Colonic mucosa (tissue), 4 donors: ENCODE data around the gene FREM1. TPM values are rescaled to one million over a fixed set of nuclear protein-coding genes. Genes with fewer than 3 reads are reported as not detected.

Experiments
- DNase-seq: peaks from one replicate; pipeline ENCODE4 v3.0.0-alpha.2; 2020
- H3K27ac ChIP-seq: fragments of 200-600 bp; one replicate; pipeline ENCODE4 v1.8.0; 2021
- H3K27me3 ChIP-seq: fragments of 200-600 bp; one replicate; pipeline ENCODE4 v1.8.0; 2021
- H3K36me3 ChIP-seq: fragments of 200-600 bp; one replicate; pipeline ENCODE4 v1.8.0; 2021
- H3K4me1 ChIP-seq: fragments of 200-600 bp; one replicate; pipeline ENCODE4 v1.8.0; 2021; ENCODE audit warnings: mild to moderate bottlenecking
- H3K4me3 ChIP-seq: fragments of 200-600 bp; one replicate; pipeline ENCODE4 v1.8.0; 2021
- H3K9ac ChIP-seq, 2 donors: one replicate each; pipeline ENCODE4 v1.7.0; 2013; ENCODE audit warnings: control low read depth in 2 of 2, low read depth in 2 of 2, low read length in 2 of 2
- H3K9me3 ChIP-seq: fragments of 200-600 bp; one replicate; pipeline ENCODE4 v1.8.0; 2021
- intact Hi-C: fragments of 100-400 bp; cut with DNase I; formaldehyde crosslinking; loops from one replicate; pipeline ENCODE4 v1.14.1; 2022
- total RNA-seq, 2 donors: library from RNA; stranded (reverse); fragmentation: NEBNext Ultra II Directional in 1 of 2; extraction: Animal tissue kit (Norgen Biotek cat#: 25700) in 1 of 2; gene quantifications; one replicate each; pipeline ENCODE4 v1.2.1, GENCODE V29; 2021
- TF ChIP-seq, protein P1 (sequence below): fragments of 200-600 bp; IDR thresholded peaks from one replicate; pipeline ENCODE4 v1.8.0; 2022; ENCODE audit warnings: antibody characterized with exemption, mild to moderate bottlenecking
- donor health status: healthy.
- donor health status: DM: no; HTN: no; CAD: no.
- donor health status: DM: no; HTN: no; CAD: no.

The FREM1 gene
- total RNA-seq, 2 donors from 2014 or later = 1.1 to 1.5 TPM

GRCh38 chr9:14846871-14847311 lies 63.3 kb downstream of the FREM1 start:
- intact Hi-C loops = no loop called here
- no peak overlapping the region for H3K27ac ChIP-seq

DNA sequence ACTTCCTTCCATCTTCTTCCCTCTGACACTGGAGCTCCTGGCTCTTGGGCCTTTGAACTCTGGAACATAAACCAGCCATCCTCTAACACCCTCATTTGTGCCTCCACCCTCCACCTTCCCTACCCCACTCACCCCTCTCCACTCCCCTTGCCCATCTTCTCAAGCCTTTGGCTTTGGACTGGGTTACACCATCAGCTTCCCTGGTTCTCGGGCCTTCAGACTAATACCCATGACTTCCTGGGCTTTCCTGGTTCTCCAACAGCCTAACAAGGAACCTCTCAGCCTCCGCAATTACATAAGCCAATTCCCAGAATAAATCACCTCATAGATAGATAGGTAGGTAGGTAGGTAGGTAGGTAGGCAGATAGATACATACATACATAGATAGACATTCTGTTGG lies 67.1 kb downstream of the FREM1 start:
- TF ChIP-seq, protein P1, sequence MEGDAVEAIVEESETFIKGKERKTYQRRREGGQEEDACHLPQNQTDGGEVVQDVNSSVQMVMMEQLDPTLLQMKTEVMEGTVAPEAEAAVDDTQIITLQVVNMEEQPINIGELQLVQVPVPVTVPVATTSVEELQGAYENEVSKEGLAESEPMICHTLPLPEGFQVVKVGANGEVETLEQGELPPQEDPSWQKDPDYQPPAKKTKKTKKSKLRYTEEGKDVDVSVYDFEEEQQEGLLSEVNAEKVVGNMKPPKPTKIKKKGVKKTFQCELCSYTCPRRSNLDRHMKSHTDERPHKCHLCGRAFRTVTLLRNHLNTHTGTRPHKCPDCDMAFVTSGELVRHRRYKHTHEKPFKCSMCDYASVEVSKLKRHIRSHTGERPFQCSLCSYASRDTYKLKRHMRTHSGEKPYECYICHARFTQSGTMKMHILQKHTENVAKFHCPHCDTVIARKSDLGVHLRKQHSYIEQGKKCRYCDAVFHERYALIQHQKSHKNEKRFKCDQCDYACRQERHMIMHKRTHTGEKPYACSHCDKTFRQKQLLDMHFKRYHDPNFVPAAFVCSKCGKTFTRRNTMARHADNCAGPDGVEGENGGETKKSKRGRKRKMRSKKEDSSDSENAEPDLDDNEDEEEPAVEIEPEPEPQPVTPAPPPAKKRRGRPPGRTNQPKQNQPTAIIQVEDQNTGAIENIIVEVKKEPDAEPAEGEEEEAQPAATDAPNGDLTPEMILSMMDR = no peak
- intact Hi-C loops = no loop called here
- H3K36me3 ChIP-seq = no peaks in the 10 kb centered on the region

More at GRCh38 chr9:14846871-14847311, 63.3 kb downstream of the FREM1 start:
- no peaks in the 10 kb centered on the region for H3K36me3 ChIP-seq
- TF ChIP-seq, protein P1 = peak; percentile 60
- no peaks in the 10 kb centered on the region for H3K4me1 ChIP-seq
- no peaks in the 10 kb centered on the region for H3K27me3 ChIP-seq
- no peak overlapping the region for H3K9ac ChIP-seq
- H3K4me3 ChIP-seq = no peak overlapping the region
- DNase-seq = peak; percentile 60
- H3K9me3 ChIP-seq = no peaks in the 10 kb centered on the region

GRCh38 chr9:14842269-14842668 lies 68.0 kb downstream of the FREM1 start:
- Histone ChIP-seq H3K4me3 (no peak overlapping the region), H3K9ac (no peak overlapping the region), H3K9me3 (no peaks in the 10 kb centered on the region), H3K4me1 (no peaks in the 10 kb centered on the region), H3K36me3 (no peaks in the 10 kb centered on the region), H3K27ac (no peak overlapping the region), H3K27me3 (no peaks in the 10 kb centered on the region)
- TF ChIP-seq, protein P1 = no peak
- DNase-seq = no peak
- intact Hi-C loops = no loop called here

More for the DNA sequence above, 67.1 kb downstream of the FREM1 start:
- no peaks in the 10 kb centered on the region for H3K4me1 ChIP-seq
- no peak for DNase-seq
- no peak overlapping the region for H3K4me3 ChIP-seq
- H3K27me3 ChIP-seq = no peaks in the 10 kb centered on the region
- H3K27ac ChIP-seq = no peak overlapping the region
- no peaks in the 10 kb centered on the region for H3K9me3 ChIP-seq
- no peak overlapping the region for H3K9ac ChIP-seq

DNA sequence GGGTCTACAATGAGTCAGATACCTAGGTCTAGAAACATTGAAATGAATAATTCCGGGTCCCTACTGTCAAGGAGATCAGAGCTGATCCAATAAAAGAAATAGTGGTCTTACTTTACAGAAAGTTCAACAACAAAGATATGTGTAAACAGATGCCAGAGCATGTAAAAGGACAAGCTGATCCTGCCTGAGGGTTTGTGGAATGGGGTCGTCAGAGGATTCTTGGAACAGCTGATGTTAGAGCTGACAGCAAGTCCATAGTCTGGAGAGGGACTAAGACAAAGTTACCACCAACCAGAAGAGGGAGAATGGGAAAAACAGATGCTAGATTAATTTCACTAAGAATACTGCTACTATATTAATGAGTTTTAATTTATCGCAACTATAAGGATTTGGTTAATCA lies 71.5 kb downstream of the FREM1 start:
- no peaks in the 10 kb centered on the region for H3K9me3 ChIP-seq
- H3K27ac ChIP-seq = no peak overlapping the region
- intact Hi-C loops = no loop called here
- DNase-seq = no peak
- H3K27me3 ChIP-seq = no peaks in the 10 kb centered on the region
- H3K4me3 ChIP-seq = no peak overlapping the region
- H3K4me1 ChIP-seq = no peaks in the 10 kb centered on the region
- TF ChIP-seq, protein P1 = no peak
- H3K9ac ChIP-seq = no peak overlapping the region
- no peaks in the 10 kb centered on the region for H3K36me3 ChIP-seq

- TF ChIP-seq, protein P1 = no peak
- no peak for DNase-seq
- Histone ChIP-seq H3K4me3 (no peak overlapping the region), H3K9ac (no peak overlapping the region), H3K9me3 (no peaks in the 10 kb centered on the region), H3K4me1 (no peaks in the 10 kb centered on the region), H3K27ac (no peak overlapping the region), H3K36me3 (no peaks in the 10 kb centered on the region), H3K27me3 (no peaks in the 10 kb centered on the region)
- intact Hi-C loops = no loop called here
Observed at GRCh38 chr9:14836885-14837284, 73.3 kb downstream of the FREM1 start.
